CD8-positive, alpha-beta memory T cell (primary cell): ENCODE data around the gene SKOR2. TPM values are rescaled to one million over a fixed set of nuclear protein-coding genes. Genes with fewer than 3 reads are reported as not detected.

Experiments
- CTCF ChIA-PET: fragments of 350-600 bp; sonication (Branson Sonifier 250); formaldehyde crosslinking; loops from one replicate; lab custom pipeline; 2021; ENCODE audit warnings: antibody characterized with exemption; lab: Charles Lee
- POLR2A ChIA-PET: fragments of 350-600 bp; sonication (Branson Sonifier 250); formaldehyde crosslinking; loops from one replicate; lab custom pipeline; 2021; ENCODE audit warnings: antibody characterized with exemption; lab: Charles Lee
- DNase-seq, 5 donors: peaks; one replicate each; pipeline versions ENCODE4 v3.0.0 to v3.0.0-alpha.2; 2020 to 2022; ENCODE audit warnings: mixed read lengths in 1 of 5
- H3K27ac ChIP-seq: one replicate; pipeline ENCODE4 v1.7.0; 2013; ENCODE audit warnings: low read depth, mild to moderate bottlenecking, low read length, moderate library complexity
- H3K27me3 ChIP-seq: 2 replicates; pipeline ENCODE4 v1.7.0; 2013; ENCODE audit warnings: low read length, mild to moderate bottlenecking; ENCODE audit not compliant: insufficient read depth, poor library complexity, severe bottlenecking
- H3K36me3 ChIP-seq: 2 replicates; pipeline ENCODE4 v1.7.0; 2013; ENCODE audit warnings: mild to moderate bottlenecking, low read length, moderate library complexity; ENCODE audit not compliant: insufficient read depth
- H3K4me1 ChIP-seq: 2 replicates; pipeline ENCODE4 v1.7.0; 2013; ENCODE audit warnings: mild to moderate bottlenecking, low read length, moderate library complexity; ENCODE audit not compliant: insufficient read depth
- H3K4me3 ChIP-seq: 2 replicates; pipeline ENCODE4 v1.7.0; 2013; ENCODE audit warnings: mild to moderate bottlenecking, low read length
- H3K9me3 ChIP-seq: 2 replicates; pipeline ENCODE4 v1.7.0; 2013; ENCODE audit warnings: mild to moderate bottlenecking, low read length
- H3K27ac Mint-ChIP-seq, 8 donors: one replicate each; pipeline ENCODE4 v1.8.0; 2020 to 2021; ENCODE audit warnings: mixed read lengths in 8 of 8, mild to moderate bottlenecking in 6 of 8, inconsistent platforms in 3 of 8, moderate library complexity in 3 of 8
- H3K27me3 Mint-ChIP-seq, 2 donors: one replicate each; pipeline ENCODE4 v1.8.0; 2020 to 2021; ENCODE audit warnings: mixed read lengths in 2 of 2, mild to moderate bottlenecking in 1 of 2, moderate library complexity in 1 of 2
- H3K36me3 Mint-ChIP-seq, 3 donors: one replicate each; pipeline ENCODE4 v1.8.0; 2020 to 2021; ENCODE audit warnings: mixed read lengths in 3 of 3, inconsistent platforms in 1 of 3, mild to moderate bottlenecking in 1 of 3
- H3K4me1 Mint-ChIP-seq, 3 donors: one replicate each; pipeline ENCODE4 v1.8.0; 2020 to 2021; ENCODE audit warnings: mixed read lengths in 3 of 3, inconsistent platforms in 1 of 3, mild to moderate bottlenecking in 1 of 3
- H3K4me3 Mint-ChIP-seq, 7 donors: one replicate each; pipeline ENCODE4 v1.8.0; 2020 to 2021; ENCODE audit warnings: mixed read lengths in 7 of 7, mild to moderate bottlenecking in 6 of 7, moderate library complexity in 4 of 7, inconsistent platforms in 2 of 7
- H3K9me3 Mint-ChIP-seq, 5 donors: one replicate each; pipeline ENCODE4 v1.8.0; 2020 to 2022; ENCODE audit warnings: mixed read lengths in 5 of 5, mild to moderate bottlenecking in 3 of 5, moderate library complexity in 2 of 5, inconsistent platforms in 1 of 5
- polyA plus RNA-seq: library from polyadenylated mRNA; unstranded; fragments of 300-500 nt; fragmentation: Illumina TruSeq; gene quantifications from one replicate; pipeline ENCODE4 v1.2.3, GENCODE V29; 2021
- total RNA-seq, 2 experiments: library from RNA; stranded (reverse); gene quantifications; one replicate each; pipeline ENCODE4 v1.2.3, GENCODE V29; 2021

The SKOR2 gene
- not detected for total RNA-seq
- polyA plus RNA-seq = not detected

- POLR2A ChIA-PET = no interaction called here
- CTCF ChIA-PET = no interaction called here
- H3K27ac ChIP-seq = no peak within 1 kb of the TSS
- Mint-ChIP-seq H3K4me3 (no peak within 1 kb of the TSS), H3K27me3 (peaks cover 67 to 76% of the 10 kb centered on the region in 2 donors), H3K36me3 (no peaks in the 10 kb centered on the region), H3K4me1 (peaks cover 0 to 8% (median 0%) of the 10 kb centered on the region in 3 donors), H3K27ac (no peak within 1 kb of the TSS), H3K9me3 (peaks cover 0 to 20% (median 6%) of the 10 kb centered on the region in 5 donors)
- H3K4me3 ChIP-seq = no peak within 1 kb of the TSS
- no peaks in the 10 kb centered on the region for H3K9me3 ChIP-seq
- DNase-seq = no peak
- H3K36me3 ChIP-seq = no peaks in the 10 kb centered on the region
- no peaks in the 10 kb centered on the region for H3K4me1 ChIP-seq
- H3K27me3 ChIP-seq = peaks cover 41% of the 10 kb centered on the region
Measured at GRCh38 chr18:47251289-47252120, at the start of gene SKOR2. TSS of gene SKOR2 (minus strand) at chr18:47251660. CDS start at chr18:47249183, 2,477 bp downstream.

- no peak overlapping the region for H3K27ac ChIP-seq
- Mint-ChIP-seq H3K27ac (no peak overlapping the region), H3K4me3 (no peak overlapping the region), H3K27me3 (peaks cover 3 to 14% of the 10 kb centered on the region in 2 donors), H3K9me3 (peaks cover 0 to 9% (median 5%) of the 10 kb centered on the region in 5 donors), H3K4me1 (no peaks in the 10 kb centered on the region), H3K36me3 (no peaks in the 10 kb centered on the region)
- CTCF ChIA-PET = no interaction called here
- no peaks in the 10 kb centered on the region for H3K9me3 ChIP-seq
- H3K4me1 ChIP-seq = no peaks in the 10 kb centered on the region
- no peak for DNase-seq
- no peak overlapping the region for H3K4me3 ChIP-seq
- H3K36me3 ChIP-seq = no peaks in the 10 kb centered on the region
- no peaks in the 10 kb centered on the region for H3K27me3 ChIP-seq
- POLR2A ChIA-PET = no interaction called here
Measured at GRCh38 chr18:47296462-47296861, 45.0 kb upstream of the SKOR2 start.

GRCh38 chr18:47294801-47295200 is 43.3 kb upstream of the SKOR2 start:
- Mint-ChIP-seq H3K36me3 (no peaks in the 10 kb centered on the region), H3K4me1 (no peaks in the 10 kb centered on the region), H3K27me3 (peaks cover 4 to 24% of the 10 kb centered on the region in 2 donors), H3K27ac (no peak overlapping the region), H3K4me3 (no peak overlapping the region), H3K9me3 (peaks cover 0 to 5% (median 3%) of the 10 kb centered on the region in 5 donors)
- Histone ChIP-seq H3K27ac (no peak overlapping the region), H3K9me3 (no peaks in the 10 kb centered on the region), H3K36me3 (no peaks in the 10 kb centered on the region), H3K4me3 (no peak overlapping the region), H3K27me3 (no peaks in the 10 kb centered on the region), H3K4me1 (no peaks in the 10 kb centered on the region)
- ChIA-PET POLR2A (no interaction called here), CTCF (no interaction called here)
- DNase-seq = no peak

GRCh38 chr18:47288741-47289140 is 37.3 kb upstream of the SKOR2 start:
- Mint-ChIP-seq H3K36me3 (no peaks in the 10 kb centered on the region), H3K4me1 (no peaks in the 10 kb centered on the region), H3K4me3 (no peak overlapping the region), H3K9me3 (peaks cover 0 to 2% (median 0%) of the 10 kb centered on the region in 5 donors), H3K27me3 (peaks cover 18 to 49% of the 10 kb centered on the region in 2 donors), H3K27ac (no peak overlapping the region)
- Histone ChIP-seq H3K4me3 (no peak overlapping the region), H3K27me3 (no peaks in the 10 kb centered on the region), H3K9me3 (no peaks in the 10 kb centered on the region), H3K27ac (no peak overlapping the region), H3K36me3 (no peaks in the 10 kb centered on the region), H3K4me1 (no peaks in the 10 kb centered on the region)
- CTCF ChIA-PET = no interaction called here
- POLR2A ChIA-PET = no interaction called here
- no peak for DNase-seq

GRCh38 chr18:47287911-47288585 is 36.6 kb upstream of the SKOR2 start:
- Mint-ChIP-seq H3K4me1 (no peaks in the 10 kb centered on the region), H3K4me3 (no peak overlapping the region), H3K36me3 (no peaks in the 10 kb centered on the region), H3K27me3 (peaks cover 18 to 52% of the 10 kb centered on the region in 2 donors), H3K27ac (no peak overlapping the region), H3K9me3 (peaks cover 0 to 2% (median 0%) of the 10 kb centered on the region in 5 donors)
- no peak for DNase-seq
- H3K4me3 ChIP-seq = no peak overlapping the region
- ChIA-PET CTCF (no interaction called here), POLR2A (no interaction called here)
- H3K4me1 ChIP-seq = no peaks in the 10 kb centered on the region
- no peaks in the 10 kb centered on the region for H3K9me3 ChIP-seq
- H3K36me3 ChIP-seq = no peaks in the 10 kb centered on the region
- no peaks in the 10 kb centered on the region for H3K27me3 ChIP-seq
- H3K27ac ChIP-seq = no peak overlapping the region

GRCh38 chr18:47286776-47287410 is 35.4 kb upstream of the SKOR2 start:
- no peaks in the 10 kb centered on the region for H3K4me1 ChIP-seq
- peaks cover 15 to 46% of the 10 kb centered on the region in 2 donors for H3K27me3 Mint-ChIP-seq
- peaks cover 0 to 2% (median 0%) of the 10 kb centered on the region in 5 donors for H3K9me3 Mint-ChIP-seq
- no peaks in the 10 kb centered on the region for H3K36me3 ChIP-seq
- DNase-seq = no peak
- no peak overlapping the region for H3K4me3 Mint-ChIP-seq
- H3K27me3 ChIP-seq = no peaks in the 10 kb centered on the region
- ChIA-PET CTCF (no interaction called here), POLR2A (no interaction called here)
- no peak overlapping the region for H3K4me3 ChIP-seq
- H3K4me1 Mint-ChIP-seq = no peaks in the 10 kb centered on the region
- no peaks in the 10 kb centered on the region for H3K36me3 Mint-ChIP-seq
- no peaks in the 10 kb centered on the region for H3K9me3 ChIP-seq
- H3K27ac ChIP-seq = no peak overlapping the region
- H3K27ac Mint-ChIP-seq = peak overlapping the region in 1 of 8 donors; percentile 3

GRCh38 chr18:47285456-47285855 is 34.0 kb upstream of the SKOR2 start:
- Histone ChIP-seq H3K4me1 (no peaks in the 10 kb centered on the region), H3K9me3 (no peaks in the 10 kb centered on the region), H3K4me3 (no peak overlapping the region), H3K27me3 (no peaks in the 10 kb centered on the region), H3K36me3 (no peaks in the 10 kb centered on the region), H3K27ac (no peak overlapping the region)
- H3K4me3 Mint-ChIP-seq = peak overlapping the region in 1 of 7 donors; percentile 7
- H3K4me1 Mint-ChIP-seq = no peaks in the 10 kb centered on the region
- DNase-seq = no peak
- POLR2A ChIA-PET = no interaction called here
- peaks cover 0 to 2% (median 0%) of the 10 kb centered on the region in 5 donors for H3K9me3 Mint-ChIP-seq
- H3K27ac Mint-ChIP-seq = no peak overlapping the region
- peaks cover 15 to 35% of the 10 kb centered on the region in 2 donors for H3K27me3 Mint-ChIP-seq
- CTCF ChIA-PET = no interaction called here
- H3K36me3 Mint-ChIP-seq = no peaks in the 10 kb centered on the region
